ENCODE results near the gene CSH1.

DNA sequence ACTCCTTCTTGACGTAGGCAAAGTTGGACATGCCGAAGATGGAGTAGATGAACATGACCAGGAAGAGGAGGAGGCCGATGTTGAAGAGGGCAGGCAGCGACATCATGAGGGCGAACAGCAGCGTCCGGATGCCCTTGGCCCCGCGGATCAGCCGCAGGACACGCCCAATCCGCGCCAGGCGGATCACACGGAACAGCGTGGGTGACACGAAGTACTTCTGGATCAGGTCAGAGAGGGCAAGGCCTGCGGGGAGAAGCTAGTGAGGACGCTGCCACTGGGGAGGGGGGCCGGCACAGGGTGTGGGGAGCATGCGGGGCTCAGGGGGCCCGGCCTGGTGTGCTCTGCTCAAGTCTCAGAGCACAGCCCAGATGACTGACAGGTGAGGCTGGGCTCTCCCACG lies 45.4 kb upstream of the CSH1 start:
- TF ChIP-seq, protein P1, sequence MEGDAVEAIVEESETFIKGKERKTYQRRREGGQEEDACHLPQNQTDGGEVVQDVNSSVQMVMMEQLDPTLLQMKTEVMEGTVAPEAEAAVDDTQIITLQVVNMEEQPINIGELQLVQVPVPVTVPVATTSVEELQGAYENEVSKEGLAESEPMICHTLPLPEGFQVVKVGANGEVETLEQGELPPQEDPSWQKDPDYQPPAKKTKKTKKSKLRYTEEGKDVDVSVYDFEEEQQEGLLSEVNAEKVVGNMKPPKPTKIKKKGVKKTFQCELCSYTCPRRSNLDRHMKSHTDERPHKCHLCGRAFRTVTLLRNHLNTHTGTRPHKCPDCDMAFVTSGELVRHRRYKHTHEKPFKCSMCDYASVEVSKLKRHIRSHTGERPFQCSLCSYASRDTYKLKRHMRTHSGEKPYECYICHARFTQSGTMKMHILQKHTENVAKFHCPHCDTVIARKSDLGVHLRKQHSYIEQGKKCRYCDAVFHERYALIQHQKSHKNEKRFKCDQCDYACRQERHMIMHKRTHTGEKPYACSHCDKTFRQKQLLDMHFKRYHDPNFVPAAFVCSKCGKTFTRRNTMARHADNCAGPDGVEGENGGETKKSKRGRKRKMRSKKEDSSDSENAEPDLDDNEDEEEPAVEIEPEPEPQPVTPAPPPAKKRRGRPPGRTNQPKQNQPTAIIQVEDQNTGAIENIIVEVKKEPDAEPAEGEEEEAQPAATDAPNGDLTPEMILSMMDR (IDR thresholded peaks at IDR 0.05) = no peak
- TF ChIP-seq POLR2AphosphoS5 (IDR thresholded peaks at IDR 0.05) = no peak
- no peak for TF ChIP-seq POLR2A (IDR thresholded peaks at IDR 0.05)

Data from gastroesophageal sphincter (tissue), 3 donors.